Epithelial cell of proximal tubule (primary cell): ENCODE results near the gene MOXD1. TPM values are rescaled to one million over a fixed set of nuclear protein-coding genes. Genes with fewer than 3 reads are reported as not detected.

ENCODE experiments used
- DNase-seq: peaks from one replicate; pipeline ENCODE4 v3.0.0-alpha.2; 2011; ENCODE audit warnings: low read depth
- H3K4me3 ChIP-seq: 2 replicates; pipeline ENCODE4 v1.5.1; 2011; ENCODE audit warnings: low read depth, mild to moderate bottlenecking, low read length
- CTCF ChIP-seq: conservative IDR thresholded peaks from 2 replicates; pipeline ENCODE4 v1.5.1; 2012; ENCODE audit warnings: low read depth, mild to moderate bottlenecking, low read length
- total RNA-seq: library from RNA; depleted of rRNA; stranded (reverse); fragments of >200 nt; gene quantifications from 2 replicates; pipeline ENCODE4 v1.2.3, GENCODE V29; 2015

Gene MOXD1
- total RNA-seq, 1 donor from 2014 or later: 47.9 TPM

- no peak for TF ChIP-seq CTCF
These were observed 154.5 kb downstream of the MOXD1 start for GRCh38 chr6:132246632-132247270.

GRCh38 chr6:132246120-132246617 is 155.1 kb downstream of the MOXD1 start:
- no peak for TF ChIP-seq CTCF
- DNase-seq: no peak
- H3K4me3 ChIP-seq: no peak overlapping the region

More at GRCh38 chr6:132246632-132247270, 154.5 kb downstream of the MOXD1 start:
- no peak for DNase-seq
- H3K4me3 ChIP-seq: no peak overlapping the region

Other genes with a start within 250 kb of the MOXD1 start
- 25.8 and 36.8 TPM in 2 replicates for gene STX7, start 111.6 kb upstream of the MOXD1 start, total RNA-seq
- gene TAAR9, start 136.8 kb upstream of the MOXD1 start, total RNA-seq: not detected in 2 replicates
- gene TAAR8, start 151.2 kb upstream of the MOXD1 start, total RNA-seq: not detected in 2 replicates
- not detected in 2 replicates for gene TAAR6, start 168.8 kb upstream of the MOXD1 start, total RNA-seq
- gene TAAR5, start 188.3 kb upstream of the MOXD1 start, total RNA-seq: not detected in 2 replicates
- gene TAAR2, start 222.8 kb upstream of the MOXD1 start, total RNA-seq: not detected in 2 replicates